HCT116 (cell line): ENCODE measurements around the gene ATF7. TPM values are rescaled to one million over a fixed set of nuclear protein-coding genes. Genes with fewer than 3 reads are reported as not detected.
A peak's percentile ranks its signal among the peaks of the same experiment; 100 is the strongest.

Experiments
- ATAC-seq: fragments of 200-7000 bp; cut with Tn5 transposase; 2 replicates; pipeline ENCODE4 v1.9.1; 2020; ENCODE audit warnings: mild to moderate bottlenecking, moderate library complexity
- BruUV-seq: library from RNA; stranded (reverse); fragments of 400-500 nt; replicated peaks from 2 replicates; lab custom pipeline; 2021; lab: Mats Ljungman, UMichigan
- CTCF ChIA-PET: fragments of 300-600 bp; sonication (Branson Sonifier 250); formaldehyde crosslinking; loops from one replicate; lab custom pipeline; 2021; ENCODE audit warnings: antibody characterized with exemption; lab: Charles Lee
- POLR2A ChIA-PET: fragments of 300-600, 350-600 bp; sonication (Branson Sonifier 250); formaldehyde crosslinking; loops from one replicate; lab custom pipeline; 2021; ENCODE audit warnings: antibody characterized with exemption; lab: Charles Lee
- RAD21 ChIA-PET, 2 experiments: fragments of 300-600 bp; sonication (Branson Sonifier 250); formaldehyde crosslinking; loops; one replicate each; lab custom pipeline; 2023; ENCODE audit warnings: low total read pairs in 2 of 2; ENCODE audit not compliant: uncharacterized antibody in 2 of 2, unreplicated experiment in 2 of 2, low non-redundant PET in 1 of 2; lab: Charles Lee
- DNase-seq: peaks from one replicate; pipeline ENCODE4 v3.0.0-alpha.2; 2010; ENCODE audit warnings: low read depth, low spot score
- H2AFZ ChIP-seq: fragments of 200-600 bp; shearing (Covaris generic), sonication (generic); 2 replicates; pipeline ENCODE4 v1.6.1; 2017; ENCODE audit warnings: low read depth, mixed run types, mixed read lengths, antibody characterized with exemption, low read length; ENCODE audit not compliant: poor library complexity, severe bottlenecking
- H3K27ac ChIP-seq: 2 replicates; pipeline ENCODE4 v1.5.1; 2012; ENCODE audit warnings: low read depth, low read length
- H3K27me3 ChIP-seq: fragments of 200-600 bp; sonication (generic); 2 replicates; pipeline ENCODE4 v1.6.1; 2016; ENCODE audit warnings: mixed run types, low read length, mixed read lengths; ENCODE audit not compliant: insufficient read depth
- H3K36me3 ChIP-seq, 2 experiments: fragments of 200-500 bp in 1 of 2; fragments of 200-600 bp in 1 of 2; sonication (Bioruptor generic) in 1 of 2; sonication (generic) in 1 of 2; 2 replicates each; pipeline versions ENCODE4 v1.5.1 to v1.6.1; 2014 to 2016; ENCODE audit warnings: low read length in 2 of 2, inconsistent platforms in 1 of 2, mixed read lengths in 1 of 2, mixed run types in 1 of 2; ENCODE audit not compliant: insufficient read depth in 2 of 2, control insufficient read depth in 1 of 2
- H3K4me1 ChIP-seq, 2 experiments: fragments of 200-600 bp in 1 of 2; sonication (generic) in 1 of 2; 2 replicates each; pipeline versions ENCODE4 v1.5.1 to v1.6.1; 2012 to 2017; ENCODE audit warnings: low read length in 2 of 2, inconsistent platforms in 1 of 2, mild to moderate bottlenecking in 1 of 2, mixed read lengths in 1 of 2, mixed run types in 1 of 2, moderate library complexity in 1 of 2; ENCODE audit not compliant: insufficient read depth in 2 of 2, control insufficient read depth in 1 of 2
- H3K4me2 ChIP-seq: fragments of 200-600 bp; sonication (generic); 2 replicates; pipeline ENCODE4 v1.6.1; 2017; ENCODE audit warnings: mixed run types, low read length, mixed read lengths
- H3K4me3 ChIP-seq, 2 experiments: fragments of 200-600 bp in 1 of 2; sonication (generic) in 1 of 2; replicated peaks in 1 of 2; 2 replicates each; pipeline ENCODE4 v1.5.1; 2011 to 2016; ENCODE audit warnings: low read length in 2 of 2, control low read depth in 1 of 2, low read depth in 1 of 2, mild to moderate bottlenecking in 1 of 2, mixed read lengths in 1 of 2, mixed run types in 1 of 2
- H3K79me2 ChIP-seq: fragments of 200-600 bp; sonication (generic); 2 replicates; pipeline ENCODE4 v1.6.1; 2017; ENCODE audit warnings: mild to moderate bottlenecking, mixed run types, low read length, moderate library complexity, mixed read lengths; ENCODE audit not compliant: insufficient read depth
- H3K9ac ChIP-seq: fragments of 200-600 bp; sonication (generic); 2 replicates; pipeline ENCODE4 v1.6.1; 2016; ENCODE audit warnings: low read length, mixed read lengths
- H3K9me2 ChIP-seq: fragments of 200-600 bp; sonication (generic), shearing (Covaris generic); 2 replicates; pipeline ENCODE4 v1.6.1; 2017; ENCODE audit warnings: mixed run types, mild to moderate bottlenecking, moderate library complexity; ENCODE audit not compliant: insufficient read depth
- H3K9me3 ChIP-seq, 2 experiments: fragments of 200-500 bp in 1 of 2; fragments of 200-600 bp in 1 of 2; sonication (Bioruptor generic) in 1 of 2; sonication (generic) in 1 of 2; 2 replicates each; pipeline ENCODE4 v1.6.1; 2014 to 2017; ENCODE audit warnings: low read length in 2 of 2, mixed read lengths in 2 of 2, inconsistent platforms in 1 of 2, low read depth in 1 of 2, mild to moderate bottlenecking in 1 of 2, mixed run types in 1 of 2, moderate library complexity in 1 of 2; ENCODE audit not compliant: control insufficient read depth in 1 of 2, insufficient read depth in 1 of 2
- H4K20me1 ChIP-seq: fragments of 200-600 bp; sonication (generic), shearing (Covaris generic); 2 replicates; pipeline ENCODE4 v1.6.1; 2017; ENCODE audit warnings: mixed run types, mild to moderate bottlenecking, moderate library complexity; ENCODE audit not compliant: insufficient read depth
- ATF3 ChIP-seq: IDR thresholded peaks from 2 replicates; pipeline ENCODE4 v1.6.1; 2012
- CBX3 ChIP-seq: IDR thresholded peaks from 2 replicates; pipeline ENCODE4 v1.6.1; 2012; ENCODE audit warnings: low read depth
- EGR1 ChIP-seq: IDR thresholded peaks from 2 replicates; pipeline ENCODE4 v1.6.1; 2012; ENCODE audit warnings: low read depth
- ELF1 ChIP-seq: IDR thresholded peaks from 2 replicates; pipeline ENCODE4 v1.6.1; 2012; ENCODE audit warnings: low read depth, borderline replicate concordance
- EZH2 ChIP-seq: fragments of 200-600 bp; sonication (generic); IDR thresholded peaks from 2 replicates; pipeline ENCODE4 v1.6.1; 2017; ENCODE audit warnings: antibody characterized with exemption, mixed run types
- EZH2phosphoT487 ChIP-seq: fragments of 200-600 bp; IDR thresholded peaks from 2 replicates; pipeline ENCODE4 v1.6.1; 2018; ENCODE audit warnings: antibody characterized with exemption, borderline replicate concordance
- FOSL1 ChIP-seq: IDR thresholded peaks from 2 replicates; pipeline ENCODE4 v1.6.1; 2012; ENCODE audit warnings: low read depth
- JUND ChIP-seq: IDR thresholded peaks from 2 replicates; pipeline ENCODE4 v1.6.1; 2012
- MAX ChIP-seq: IDR thresholded peaks from 2 replicates; pipeline ENCODE4 v1.6.1; 2012
- POLR2A ChIP-seq: IDR thresholded peaks from 2 replicates; pipeline ENCODE4 v1.7.0; 2011; ENCODE audit warnings: borderline replicate concordance; ENCODE audit not compliant: insufficient read depth, insufficient read length; ENCODE audit errors: extremely low read depth
- POLR2AphosphoS5 ChIP-seq: IDR thresholded peaks from 2 replicates; pipeline ENCODE4 v1.6.1; 2011; ENCODE audit warnings: mild to moderate bottlenecking, low read depth, low read length, moderate library complexity
- RAD21 ChIP-seq: IDR thresholded peaks from 2 replicates; pipeline ENCODE4 v1.6.1; 2012; ENCODE audit warnings: low read depth, mild to moderate bottlenecking
- REST ChIP-seq: IDR thresholded peaks from 2 replicates; pipeline ENCODE4 v1.6.1; 2012; ENCODE audit warnings: low read depth
- SIN3A ChIP-seq: IDR thresholded peaks from 2 replicates; pipeline ENCODE4 v1.6.1; 2012; ENCODE audit warnings: low read depth
- SP1 ChIP-seq: IDR thresholded peaks from 2 replicates; pipeline ENCODE4 v1.6.1; 2012; ENCODE audit warnings: low read depth
- ZBTB33 ChIP-seq: IDR thresholded peaks from 2 replicates; pipeline ENCODE4 v1.6.1; 2011; ENCODE audit warnings: mild to moderate bottlenecking, low read length, moderate library complexity; ENCODE audit not compliant: insufficient replicate concordance; ENCODE audit errors: extremely low read depth
- ZNF274 ChIP-seq: fragments of 200-500 bp; sonication (Bioruptor generic); IDR thresholded peaks from 2 replicates; pipeline ENCODE4 v1.6.1; 2014; ENCODE audit warnings: mild to moderate bottlenecking, low read depth, low read length, inconsistent platforms
- intact Hi-C: fragments of 100-400 bp; cut with micrococcal nuclease; formaldehyde crosslinking; loops from 2 replicates; pipeline ENCODE4 v1.10.0; 2022
- total RNA-seq: library from RNA; stranded (reverse); gene quantifications from one replicate; pipeline ENCODE4 v1.2.1, GENCODE V29; 2021; ENCODE audit not compliant: unreplicated experiment

The ATF7 gene
- total RNA-seq, 1 experiment from 2014 or later = 24.0 TPM

- peak overlapping the region; percentile 88 for H3K9ac ChIP-seq
- H3K4me3 ChIP-seq = peak overlapping the region; percentile 75 to 87
- intact Hi-C loops = no loop called here
- TF ChIP-seq FOSL1 (no peak), ELF1 (no peak), POLR2AphosphoS5 (no peak), ATF3 (no peak), ZBTB33 (no peak), JUND (no peak), CBX3 (no peak), SP1 (no peak), EZH2phosphoT487 (no peak), EZH2 (no peak), POLR2A (no peak), EGR1 (no peak), MAX (no peak), SIN3A (no peak), REST (no peak), RAD21 (no peak), ZNF274 (no peak)
- no peaks in the 10 kb centered on the region for H4K20me1 ChIP-seq
- POLR2A ChIA-PET = no interaction called here
- no peaks in the 10 kb centered on the region for H3K27me3 ChIP-seq
- peaks cover 0 to 9% of the 10 kb centered on the region in 2 experiments; a peak in 3 of 4 replicates for H3K36me3 ChIP-seq
- DNase-seq (no peak), ATAC-seq (no peak)
- H3K27ac ChIP-seq = peak overlapping the region; percentile 90
- H3K9me3 ChIP-seq = no peaks in the 10 kb centered on the region
- no peak overlapping the region for H2AFZ ChIP-seq
- CTCF ChIA-PET = interaction anchor here (1.7 kb wide), 1 partner anchor 304 kb away, joined by 4 read pairs; no protein-coding TSS in a partner anchor
- peaks cover 16% of the 10 kb centered on the region for H3K79me2 ChIP-seq
- RAD21 ChIA-PET = no interaction called here
- no peaks in the 10 kb centered on the region for H3K9me2 ChIP-seq
- H3K4me1 ChIP-seq = peaks cover 10 to 34% of the 10 kb centered on the region in 2 experiments
- H3K4me2 ChIP-seq = peak overlapping the region; percentile 89
- no TSS peak for BruUV-seq
These were observed 123.9 kb downstream of the ATF7 start for GRCh38 chr12:53502331-53502730.
